GM18517 (cell line): ENCODE measurements around the gene GAS2L2.

Experiments
- ATAC-seq: cut with Tn5 transposase; IDR thresholded peaks from one replicate; pipeline ENCODE4 v1.9.1; 2021; ENCODE audit warnings: mild to moderate bottlenecking, moderate library complexity; ENCODE audit not compliant: unreplicated experiment

Gene GAS2L2

GRCh38 chr17:35748341-35748841 is 4.6 kb downstream of the GAS2L2 start:
- ATAC-seq: no peak

GRCh38 chr17:35747540-35748017 is 5.5 kb downstream of the GAS2L2 start:
- ATAC-seq: no peak

GRCh38 chr17:35745749-35746320 is 7.2 kb downstream of the GAS2L2 start:
- ATAC-seq: no peak

DNA sequence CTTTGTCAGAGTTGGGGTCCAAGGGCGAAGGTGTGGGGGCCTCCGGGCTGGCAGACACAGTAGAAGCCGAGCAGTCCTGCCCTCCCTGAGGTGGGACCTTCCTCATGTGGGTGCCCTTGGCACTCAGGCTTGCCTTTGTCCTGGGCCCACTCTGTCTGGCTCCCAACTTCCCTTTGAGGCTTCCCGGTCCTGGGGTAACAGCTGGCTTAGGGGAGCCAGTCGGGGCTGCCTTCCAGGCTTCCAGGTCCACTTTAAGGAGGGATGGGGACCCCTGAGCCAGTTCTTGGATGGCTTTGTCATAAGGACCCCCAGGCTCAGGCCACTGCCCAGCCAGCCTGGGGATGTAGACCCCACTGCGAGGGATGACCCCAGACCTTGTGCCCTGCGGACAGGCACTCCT is 7.8 kb downstream of the GAS2L2 start:
- no peak for ATAC-seq

DNA sequence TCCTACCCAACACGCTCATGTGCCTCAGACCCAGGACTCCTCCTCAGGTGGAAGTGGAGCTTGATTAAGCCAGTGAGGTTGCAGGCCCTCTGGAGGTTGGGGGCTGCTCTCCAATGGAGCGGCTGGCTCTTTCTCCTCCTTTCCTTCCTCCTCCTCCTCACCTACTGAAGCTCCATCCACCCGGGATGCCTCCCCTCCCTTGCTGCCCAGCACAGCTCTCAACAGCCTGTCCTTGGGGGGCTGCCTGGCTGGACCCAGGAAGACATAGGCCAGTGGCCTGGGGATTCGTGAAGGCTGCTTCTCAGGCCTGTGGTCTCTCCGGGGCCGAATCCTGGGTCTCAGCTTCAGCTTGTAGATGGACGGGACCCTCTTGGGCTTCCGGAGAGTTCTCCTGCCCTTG is 8.2 kb downstream of the GAS2L2 start:
- no peak for ATAC-seq

GRCh38 chr17:35743626-35744328 is 9.3 kb downstream of the GAS2L2 start:
- no peak for ATAC-seq

DNA sequence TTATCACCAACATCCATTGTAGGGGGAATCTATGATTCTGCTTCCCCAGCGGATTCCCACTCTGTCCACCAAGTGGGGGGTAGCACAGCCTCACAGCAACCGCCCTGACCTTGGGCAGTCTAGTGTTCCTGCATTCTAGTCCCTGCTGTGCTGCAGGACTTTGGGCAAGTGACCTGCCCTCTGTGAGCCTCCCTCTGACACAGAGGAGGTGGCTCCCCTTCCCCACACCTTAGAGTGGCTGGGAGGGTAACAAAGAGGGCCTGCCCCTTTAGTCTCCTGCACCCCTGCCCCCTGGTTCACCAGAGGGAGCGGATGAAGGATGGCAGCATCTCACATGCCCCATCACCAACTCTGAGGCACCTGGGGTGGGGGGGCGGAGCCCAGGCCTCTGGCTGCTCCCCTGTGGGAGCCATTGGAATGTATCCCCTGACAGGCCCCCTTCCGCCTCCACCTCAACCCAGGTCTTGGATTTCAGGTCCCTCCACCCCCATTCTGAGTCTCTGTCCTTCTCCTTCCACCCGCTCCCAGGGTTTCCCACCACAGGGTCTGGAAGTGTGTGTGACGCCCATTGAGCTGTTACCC is 10.1 kb downstream of the GAS2L2 start:
- no peak for ATAC-seq

DNA sequence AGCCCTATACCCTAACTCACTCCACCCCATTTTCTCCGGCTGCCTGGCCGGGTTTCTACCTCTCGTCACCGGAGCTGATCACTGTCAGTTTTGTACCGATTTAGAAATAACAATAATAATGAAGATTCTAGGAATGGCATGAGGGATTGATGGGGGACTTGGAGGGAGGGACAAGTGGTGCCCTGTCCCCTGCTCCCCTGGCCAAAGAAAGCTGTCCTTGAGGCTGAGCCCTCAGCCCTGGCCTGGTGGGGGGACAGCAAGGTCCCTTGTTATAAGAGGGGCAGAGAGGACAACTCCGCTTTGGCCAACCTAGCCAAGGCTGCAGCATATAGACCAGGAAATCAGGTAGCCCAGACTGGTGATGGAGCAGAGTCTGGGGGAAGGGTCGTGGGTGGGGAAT is 10.5 kb downstream of the GAS2L2 start:
- no peak for ATAC-seq

GRCh38 chr17:35740997-35741931 is 11.8 kb downstream of the GAS2L2 start:
- ATAC-seq: no peak

DNA sequence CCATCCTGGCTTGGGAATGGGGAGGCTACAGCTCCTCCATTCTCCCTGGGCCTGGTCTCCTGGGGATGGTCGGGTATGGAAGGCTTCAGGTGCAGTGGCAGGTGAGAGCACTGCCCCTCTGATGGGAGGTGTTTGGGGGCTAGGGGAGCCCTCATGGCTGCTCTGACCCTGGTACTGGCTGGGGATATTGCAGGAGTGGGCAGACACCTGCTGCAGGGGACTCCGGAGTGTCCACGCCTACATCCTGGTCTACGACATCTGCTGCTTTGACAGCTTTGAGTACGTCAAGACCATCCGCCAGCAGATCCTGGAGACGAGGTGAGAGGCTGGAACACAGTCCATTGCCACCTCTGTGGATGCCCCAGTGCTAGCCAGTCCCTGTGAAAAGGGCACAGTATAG is 12.8 kb downstream of the GAS2L2 start:
- ATAC-seq: no peak

GRCh38 chr17:35738519-35739133 is 14.4 kb downstream of the GAS2L2 start:
- ATAC-seq: no peak

DNA sequence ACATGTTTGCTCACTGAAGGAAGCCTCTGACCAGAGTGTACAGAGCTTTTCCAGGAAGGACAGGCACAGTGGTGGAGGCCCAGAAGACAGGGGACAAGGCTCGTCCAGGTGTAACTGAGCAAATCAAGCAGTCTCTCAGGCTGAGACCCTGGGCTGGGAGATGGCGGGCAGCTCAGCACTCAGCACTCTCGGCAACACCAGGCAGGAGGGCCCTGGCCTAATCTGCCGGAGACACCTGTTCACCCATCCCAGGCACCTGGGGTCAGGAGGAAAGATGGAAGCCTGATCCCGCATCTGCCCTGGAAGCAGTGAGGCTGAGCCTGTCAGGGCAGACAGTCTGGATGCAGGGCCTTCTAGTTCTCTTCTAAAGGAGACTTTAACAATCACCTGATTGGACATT is 16.8 kb downstream of the GAS2L2 start:
- ATAC-seq: no peak

GRCh38 chr17:35735036-35735805 is 17.8 kb downstream of the GAS2L2 start:
- no peak for ATAC-seq

GRCh38 chr17:35734396-35734795 is 18.6 kb downstream of the GAS2L2 start:
- no peak for ATAC-seq

GRCh38 chr17:35733366-35733765 is 19.7 kb downstream of the GAS2L2 start:
- no peak for ATAC-seq

DNA sequence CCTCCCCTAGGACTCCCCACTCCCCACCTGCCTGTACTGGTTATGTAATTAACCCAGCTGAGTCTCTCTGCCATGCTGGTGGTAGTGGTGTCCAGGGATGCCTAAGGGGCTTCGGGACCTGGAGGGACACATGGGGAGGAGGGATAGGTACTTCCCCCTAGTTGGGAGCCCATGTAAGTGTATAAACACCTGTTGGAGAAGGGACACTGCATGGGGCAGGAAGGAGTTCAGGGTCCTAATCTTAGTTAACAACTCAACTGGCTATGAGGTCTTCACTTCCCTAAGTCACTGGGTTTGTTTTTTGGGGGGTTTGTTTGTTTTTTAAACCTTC is 20.3 kb downstream of the GAS2L2 start:
- no peak for ATAC-seq

GRCh38 chr17:35731917-35732805 is 20.9 kb downstream of the GAS2L2 start:
- ATAC-seq: no peak

DNA sequence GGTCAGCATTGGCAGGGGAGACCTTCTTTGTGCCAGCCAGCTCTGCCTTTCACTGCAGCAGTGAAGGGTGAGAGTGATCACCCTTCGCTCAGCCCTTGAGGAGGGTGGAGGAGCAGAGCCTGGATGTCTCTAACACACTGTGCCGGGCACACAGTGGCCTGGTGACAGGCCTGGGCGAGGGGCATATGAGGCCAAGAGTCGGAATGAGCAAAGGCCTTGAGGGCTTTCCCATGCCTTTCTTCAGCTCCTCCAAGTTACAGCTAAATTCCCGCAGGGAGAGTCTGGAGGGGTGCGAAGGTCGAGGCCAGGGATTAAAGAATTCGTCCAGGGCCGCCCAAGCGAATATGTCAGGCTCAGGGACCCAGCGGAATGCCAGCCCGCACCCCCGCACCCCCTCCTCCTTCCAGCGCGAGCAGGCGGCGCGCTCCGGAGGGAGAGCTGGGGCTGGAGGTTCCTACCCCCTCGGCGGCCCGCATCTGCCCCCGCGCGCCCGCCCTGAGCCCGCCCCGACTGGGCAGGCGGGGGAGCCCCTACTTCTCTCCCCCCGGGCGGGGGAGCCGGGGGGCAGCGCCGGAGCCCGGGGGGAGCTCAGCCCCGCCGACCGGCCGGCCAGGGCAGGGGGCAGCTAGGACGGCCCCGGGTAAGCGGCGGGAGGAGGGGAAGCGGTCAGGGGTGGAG is 21.7 kb downstream of the GAS2L2 start, which contains the start of gene RASL10B:
Gene RASL10B, plus strand, starts transcription at position 401 of the 678 bp plus-strand sequence. CDS start 3,546 bp downstream, outside the sequence.
- ATAC-seq: no peak
